ENCODE results near the gene DIAPH3.

- TF ChIP-seq, protein P1, sequence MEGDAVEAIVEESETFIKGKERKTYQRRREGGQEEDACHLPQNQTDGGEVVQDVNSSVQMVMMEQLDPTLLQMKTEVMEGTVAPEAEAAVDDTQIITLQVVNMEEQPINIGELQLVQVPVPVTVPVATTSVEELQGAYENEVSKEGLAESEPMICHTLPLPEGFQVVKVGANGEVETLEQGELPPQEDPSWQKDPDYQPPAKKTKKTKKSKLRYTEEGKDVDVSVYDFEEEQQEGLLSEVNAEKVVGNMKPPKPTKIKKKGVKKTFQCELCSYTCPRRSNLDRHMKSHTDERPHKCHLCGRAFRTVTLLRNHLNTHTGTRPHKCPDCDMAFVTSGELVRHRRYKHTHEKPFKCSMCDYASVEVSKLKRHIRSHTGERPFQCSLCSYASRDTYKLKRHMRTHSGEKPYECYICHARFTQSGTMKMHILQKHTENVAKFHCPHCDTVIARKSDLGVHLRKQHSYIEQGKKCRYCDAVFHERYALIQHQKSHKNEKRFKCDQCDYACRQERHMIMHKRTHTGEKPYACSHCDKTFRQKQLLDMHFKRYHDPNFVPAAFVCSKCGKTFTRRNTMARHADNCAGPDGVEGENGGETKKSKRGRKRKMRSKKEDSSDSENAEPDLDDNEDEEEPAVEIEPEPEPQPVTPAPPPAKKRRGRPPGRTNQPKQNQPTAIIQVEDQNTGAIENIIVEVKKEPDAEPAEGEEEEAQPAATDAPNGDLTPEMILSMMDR (IDR thresholded peaks at IDR 0.05) = no peak
- TF ChIP-seq, protein P2, sequence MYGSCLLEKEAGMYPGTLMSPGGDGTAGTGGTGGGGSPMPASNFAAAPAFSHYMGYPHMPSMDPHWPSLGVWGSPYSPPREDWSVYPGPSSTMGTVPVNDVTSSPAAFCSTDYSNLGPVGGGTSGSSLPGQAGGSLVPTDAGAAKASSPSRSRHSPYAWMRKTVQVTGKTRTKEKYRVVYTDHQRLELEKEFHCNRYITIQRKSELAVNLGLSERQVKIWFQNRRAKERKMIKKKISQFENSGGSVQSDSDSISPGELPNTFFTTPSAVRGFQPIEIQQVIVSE (CRISPR knock-in tag; IDR thresholded peaks at IDR 0.05; ENCODE audit: borderline replicate concordance) = no peak
- TF ChIP-seq ZNF317 (CRISPR knock-in tag; IDR thresholded peaks at IDR 0.05; ENCODE audit: borderline replicate concordance, low read depth) (no peak), ZNF232 (CRISPR knock-in tag; IDR thresholded peaks at IDR 0.05) (no peak), ZNF121 (CRISPR knock-in tag; IDR thresholded peaks at IDR 0.05) (no peak), ATF2 (CRISPR knock-in tag; IDR thresholded peaks at IDR 0.05; ENCODE audit: borderline replicate concordance, low read depth) (no peak), CREM (CRISPR knock-in tag; IDR thresholded peaks at IDR 0.05) (no peak), ZNF263 (CRISPR knock-in tag; IDR thresholded peaks at IDR 0.05; ENCODE audit: low read depth) (no peak), ETV6 (CRISPR knock-in tag; IDR thresholded peaks at IDR 0.05) (no peak), MYBL2 (CRISPR knock-in tag; IDR thresholded peaks at IDR 0.05) (no peak)
- TF ChIP-seq, protein P3, sequence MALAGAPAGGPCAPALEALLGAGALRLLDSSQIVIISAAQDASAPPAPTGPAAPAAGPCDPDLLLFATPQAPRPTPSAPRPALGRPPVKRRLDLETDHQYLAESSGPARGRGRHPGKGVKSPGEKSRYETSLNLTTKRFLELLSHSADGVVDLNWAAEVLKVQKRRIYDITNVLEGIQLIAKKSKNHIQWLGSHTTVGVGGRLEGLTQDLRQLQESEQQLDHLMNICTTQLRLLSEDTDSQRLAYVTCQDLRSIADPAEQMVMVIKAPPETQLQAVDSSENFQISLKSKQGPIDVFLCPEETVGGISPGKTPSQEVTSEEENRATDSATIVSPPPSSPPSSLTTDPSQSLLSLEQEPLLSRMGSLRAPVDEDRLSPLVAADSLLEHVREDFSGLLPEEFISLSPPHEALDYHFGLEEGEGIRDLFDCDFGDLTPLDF (CRISPR knock-in tag; IDR thresholded peaks at IDR 0.05) = no peak
- TF ChIP-seq, protein P4, sequence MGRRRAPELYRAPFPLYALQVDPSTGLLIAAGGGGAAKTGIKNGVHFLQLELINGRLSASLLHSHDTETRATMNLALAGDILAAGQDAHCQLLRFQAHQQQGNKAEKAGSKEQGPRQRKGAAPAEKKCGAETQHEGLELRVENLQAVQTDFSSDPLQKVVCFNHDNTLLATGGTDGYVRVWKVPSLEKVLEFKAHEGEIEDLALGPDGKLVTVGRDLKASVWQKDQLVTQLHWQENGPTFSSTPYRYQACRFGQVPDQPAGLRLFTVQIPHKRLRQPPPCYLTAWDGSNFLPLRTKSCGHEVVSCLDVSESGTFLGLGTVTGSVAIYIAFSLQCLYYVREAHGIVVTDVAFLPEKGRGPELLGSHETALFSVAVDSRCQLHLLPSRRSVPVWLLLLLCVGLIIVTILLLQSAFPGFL (CRISPR knock-in tag; IDR thresholded peaks at IDR 0.05; ENCODE audit: borderline replicate concordance) = no peak
Observed at GRCh38 chr13:59979589-59979988, 184.1 kb downstream of the DIAPH3 start.

Data from WTC11 (cell line).